ENCODE measurements around the gene CNTLN. TPM values are rescaled to one million over a fixed set of nuclear protein-coding genes. Genes with fewer than 3 reads are reported as not detected.

The CNTLN gene
- total RNA-seq, 1 donor = 13.0 TPM

- no peak overlapping the region for H3K4me3 ChIP-seq (ENCODE audit: low read depth, low read length)
- TF ChIP-seq CTCF (IDR thresholded peaks at IDR 0.05; ENCODE audit: insufficient read depth, low read depth, low read length) = no peak
- no peak for DNase-seq (ENCODE audit: low read depth)
Observed at GRCh38 chr9:17121264-17121663, 13.6 kb upstream of the CNTLN start.

- TF ChIP-seq CTCF (IDR thresholded peaks at IDR 0.05; ENCODE audit: insufficient read depth, low read depth, low read length) = no peak
- no peak overlapping the region for H3K4me3 ChIP-seq (ENCODE audit: low read depth, low read length)
- no peak for DNase-seq (ENCODE audit: low read depth)
Observed at GRCh38 chr9:17130291-17130690, 4.5 kb upstream of the CNTLN start.

- H3K4me3 ChIP-seq (ENCODE audit: low read depth, low read length) = no peak overlapping the region
- no peak for TF ChIP-seq CTCF (IDR thresholded peaks at IDR 0.05; ENCODE audit: insufficient read depth, low read depth, low read length)
- DNase-seq (ENCODE audit: low read depth) = no peak
Observed at GRCh38 chr9:17130725-17131124, 4.1 kb upstream of the CNTLN start.

- DNase-seq (ENCODE audit: low read depth) = no peak
- TF ChIP-seq CTCF (IDR thresholded peaks at IDR 0.05; ENCODE audit: insufficient read depth, low read depth, low read length) = no peak
- no peak overlapping the region for H3K4me3 ChIP-seq (ENCODE audit: low read depth, low read length)
Observed at GRCh38 chr9:17131494-17131893, 3.3 kb upstream of the CNTLN start.

- H3K4me3 ChIP-seq (ENCODE audit: low read depth, low read length) = peak overlapping the region; percentile 90
- TF ChIP-seq CTCF (IDR thresholded peaks at IDR 0.05; ENCODE audit: insufficient read depth, low read depth, low read length) = no peak
- peak; percentile 41 for DNase-seq (ENCODE audit: low read depth)
Observed at GRCh38 chr9:17135295-17136160, 688 bp downstream of the CNTLN start.

GRCh38 chr9:17137566-17137965, 2.7 kb downstream of the CNTLN start:
- peak; percentile 34 for DNase-seq (ENCODE audit: low read depth)
- no peak for TF ChIP-seq CTCF (IDR thresholded peaks at IDR 0.05; ENCODE audit: insufficient read depth, low read depth, low read length)
- no peak overlapping the region for H3K4me3 ChIP-seq (ENCODE audit: low read depth, low read length)
